ENCODE measurements around the gene HERC2.
"Not testable (repeated sequence)": the region's sequence is repeated elsewhere in the genome, so short reads cannot be mapped to it uniquely, and the experiment has no call there.

GRCh38 chr15:28168405-28169121 is 153.4 kb downstream of the HERC2 start:
- TF ChIP-seq CTCF, POLR2A (IDR thresholded peaks at IDR 0.05): not testable (repeated sequence)

Measured in sigmoid colon (tissue), 3 donors.